DND-41 (cell line): Measurements from ENCODE around the gene SLC39A10.
A peak's percentile ranks its signal among the peaks of the same experiment; 100 is the strongest.

Source experiments
- ATAC-seq: fragments of 200-7000 bp; cut with Tn5 transposase; 3 replicates; pipeline ENCODE4 v1.9.1; 2021; ENCODE audit warnings: low read depth; ENCODE audit not compliant: insufficient read depth
- DNase-seq: peaks from one replicate; pipeline ENCODE4 v3.0.0-alpha.2; 2020
- H2AFZ ChIP-seq: 2 replicates; pipeline ENCODE4 v1.6.0; 2012; ENCODE audit warnings: low read depth, low read length
- H3K27ac ChIP-seq: 2 replicates; pipeline ENCODE4 v1.5.1; 2012; ENCODE audit warnings: low read length, inconsistent platforms
- H3K27me3 ChIP-seq: fragments of 200-600 bp; sonication (generic); 2 replicates; pipeline ENCODE4 v1.6.0; 2012; ENCODE audit warnings: low read length, mild to moderate bottlenecking, inconsistent platforms; ENCODE audit not compliant: insufficient read depth, poor library complexity
- H3K36me3 ChIP-seq: 2 replicates; pipeline ENCODE4 v1.5.1; 2012; ENCODE audit warnings: low read length, inconsistent platforms; ENCODE audit not compliant: insufficient read depth
- H3K4me1 ChIP-seq: 2 replicates; pipeline ENCODE4 v1.5.1; 2012; ENCODE audit warnings: mild to moderate bottlenecking, low read length; ENCODE audit not compliant: insufficient read depth
- H3K4me2 ChIP-seq: 2 replicates; pipeline ENCODE4 v1.6.0; 2012; ENCODE audit warnings: mild to moderate bottlenecking, moderate library complexity, low read length, inconsistent platforms; ENCODE audit not compliant: insufficient read depth
- H3K4me3 ChIP-seq, 2 experiments: fragments of 200-600 bp in 1 of 2; shearing (Covaris generic) in 1 of 2; 2 replicates each; pipeline ENCODE4 v1.5.1; 2012 to 2016; ENCODE audit warnings: inconsistent platforms in 2 of 2, low read length in 2 of 2, mild to moderate bottlenecking in 2 of 2, low read depth in 1 of 2, moderate library complexity in 1 of 2
- H3K79me2 ChIP-seq: 2 replicates; pipeline ENCODE4 v1.6.0; 2012; ENCODE audit warnings: low read length, inconsistent platforms; ENCODE audit not compliant: insufficient read depth
- H3K9ac ChIP-seq: 2 replicates; pipeline ENCODE4 v1.6.0; 2012; ENCODE audit warnings: low read depth, mild to moderate bottlenecking, inconsistent platforms, low read length, moderate library complexity
- H3K9me3 ChIP-seq: 2 replicates; pipeline ENCODE4 v1.5.1; 2012; ENCODE audit warnings: low read length, moderate library complexity, mild to moderate bottlenecking, inconsistent platforms; ENCODE audit not compliant: insufficient read depth, severe bottlenecking
- H4K20me1 ChIP-seq: 2 replicates; pipeline ENCODE4 v1.6.0; 2012; ENCODE audit warnings: low read length; ENCODE audit not compliant: insufficient read depth
- CTCF ChIP-seq: IDR thresholded peaks from 2 replicates; pipeline ENCODE4 v1.5.1; 2012; ENCODE audit warnings: borderline replicate concordance, low read length, moderate library complexity, mild to moderate bottlenecking; ENCODE audit not compliant: poor library complexity, severe bottlenecking; ENCODE audit errors: extremely low read depth
- EZH2 ChIP-seq: IDR thresholded peaks from 3 replicates; pipeline ENCODE4 v1.6.1; 2012; ENCODE audit warnings: borderline replicate concordance, low read depth, mild to moderate bottlenecking, moderate library complexity, low read length, inconsistent platforms; ENCODE audit not compliant: severe bottlenecking

The SLC39A10 gene

GRCh38 chr2:195620501-195620900, 36.5 kb upstream of the SLC39A10 start:
- no peak overlapping the region for H2AFZ ChIP-seq
- no peak for TF ChIP-seq EZH2
- no peak for TF ChIP-seq CTCF
- H3K79me2 ChIP-seq: no peaks in the 10 kb centered on the region
- 0 out of 2 replicates have a peak, but pooled peaks cover under 1% of the 10 kb centered on the region for H3K4me1 ChIP-seq
- ATAC-seq: no peak
- no peak overlapping the region for H3K4me2 ChIP-seq
- no peak overlapping the region for H3K27ac ChIP-seq
- H3K27me3 ChIP-seq: no peaks in the 10 kb centered on the region
- H3K9me3 ChIP-seq: no peaks in the 10 kb centered on the region
- no peaks in the 10 kb centered on the region for H3K36me3 ChIP-seq
- no peak overlapping the region for H3K4me3 ChIP-seq
- no peak overlapping the region for H3K9ac ChIP-seq
- H4K20me1 ChIP-seq: no peaks in the 10 kb centered on the region
- no peak for DNase-seq

- H3K27ac ChIP-seq: no peak overlapping the region
These were observed 34.1 kb upstream of the SLC39A10 start for GRCh38 chr2:195622966-195623365.

GRCh38 chr2:195626507-195626906, 30.5 kb upstream of the SLC39A10 start:
- Histone ChIP-seq H3K4me3 (no peak overlapping the region), H3K9me3 (no peaks in the 10 kb centered on the region), H3K79me2 (no peaks in the 10 kb centered on the region), H3K27ac (no peak overlapping the region), H2AFZ (no peak overlapping the region), H3K36me3 (no peaks in the 10 kb centered on the region), H4K20me1 (no peaks in the 10 kb centered on the region), H3K9ac (no peak overlapping the region), H3K4me2 (no peak overlapping the region), H3K27me3 (no peaks in the 10 kb centered on the region), H3K4me1 (0 out of 2 replicates have a peak, but pooled peaks cover 6% of the 10 kb centered on the region)
- no peak for ATAC-seq
- no peak for DNase-seq
- no peak for TF ChIP-seq EZH2
- TF ChIP-seq CTCF: no peak

More at GRCh38 chr2:195622966-195623365, 34.1 kb upstream of the SLC39A10 start:
- no peaks in the 10 kb centered on the region for H3K9me3 ChIP-seq
- H4K20me1 ChIP-seq: no peaks in the 10 kb centered on the region
- H3K27me3 ChIP-seq: no peaks in the 10 kb centered on the region
- no peak overlapping the region for H3K4me3 ChIP-seq
- H3K9ac ChIP-seq: no peak overlapping the region
- no peak overlapping the region for H2AFZ ChIP-seq
- DNase-seq (no peak), ATAC-seq (0 out of 3 replicates have a peak, but pooled peaks have one; percentile 35)
- TF ChIP-seq EZH2 (no peak), CTCF (no peak)
- H3K4me2 ChIP-seq: no peak overlapping the region
- H3K4me1 ChIP-seq: 0 out of 2 replicates have a peak, but pooled peaks cover 6% of the 10 kb centered on the region
- H3K36me3 ChIP-seq: no peaks in the 10 kb centered on the region
- H3K79me2 ChIP-seq: no peaks in the 10 kb centered on the region

- no peak for TF ChIP-seq CTCF
- Histone ChIP-seq H2AFZ (no peak overlapping the region), H3K27me3 (no peaks in the 10 kb centered on the region), H3K4me3 (no peak overlapping the region), H3K4me1 (peaks cover 16% of the 10 kb centered on the region), H4K20me1 (no peaks in the 10 kb centered on the region), H3K9me3 (no peaks in the 10 kb centered on the region), H3K9ac (no peak overlapping the region), H3K36me3 (no peaks in the 10 kb centered on the region), H3K4me2 (no peak overlapping the region), H3K27ac (no peak overlapping the region), H3K79me2 (no peaks in the 10 kb centered on the region)
- ATAC-seq (no peak), DNase-seq (no peak)
These were observed 28.4 kb upstream of the SLC39A10 start for GRCh38 chr2:195628666-195629065.
